SJSA1 (cell line): ENCODE measurements around the gene NDUFAF7. TPM values are rescaled to one million over a fixed set of nuclear protein-coding genes. Genes with fewer than 3 reads are reported as not detected.
"Not testable (repeated sequence)": the region's sequence is repeated elsewhere in the genome, so short reads cannot be mapped to it uniquely, and the experiment has no call there.

Source experiments
- DNase-seq, 2 experiments: peaks; one replicate each; pipeline ENCODE4 v3.0.0-alpha.2; 2015 to 2020; ENCODE audit warnings: low spot score in 2 of 2, low read depth in 1 of 2
- H3K27ac ChIP-seq: fragments of 250-450 bp; sonication (Bioruptor Pico); 2 replicates; pipeline ENCODE4 v1.5.1; 2020; ENCODE audit warnings: mild to moderate bottlenecking, moderate library complexity
- H3K27me3 ChIP-seq: fragments of 250-450 bp; sonication (Bioruptor Pico); replicated peaks from 2 replicates; pipeline ENCODE4 v1.5.1; 2020; ENCODE audit warnings: mild to moderate bottlenecking, moderate library complexity
- H3K36me3 ChIP-seq: fragments of 250-450 bp; sonication (Bioruptor Pico); 2 replicates; pipeline ENCODE4 v1.5.1; 2020; ENCODE audit warnings: mild to moderate bottlenecking
- H3K4me1 ChIP-seq: fragments of 250-450 bp; sonication (Bioruptor Pico); replicated peaks from 2 replicates; pipeline ENCODE4 v1.6.1; 2021; ENCODE audit warnings: mild to moderate bottlenecking
- H3K4me3 ChIP-seq: fragments of 250-450 bp; sonication (Bioruptor Pico); 2 replicates; pipeline ENCODE4 v1.5.1; 2020; ENCODE audit warnings: mild to moderate bottlenecking
- H3K9me3 ChIP-seq: fragments of 250-450 bp; sonication (Bioruptor Pico); replicated peaks from 2 replicates; pipeline ENCODE4 v1.5.1; 2020; ENCODE audit warnings: mild to moderate bottlenecking
- total RNA-seq: library from RNA; depleted of rRNA; stranded (reverse); fragments of >200 nt; shearing (Covaris generic); gene quantifications from 2 replicates; pipeline ENCODE4 v1.2.3, GENCODE V29; 2014

Gene NDUFAF7
- total RNA-seq, 1 experiment from 2014 or later, result 16.6 TPM

DNA sequence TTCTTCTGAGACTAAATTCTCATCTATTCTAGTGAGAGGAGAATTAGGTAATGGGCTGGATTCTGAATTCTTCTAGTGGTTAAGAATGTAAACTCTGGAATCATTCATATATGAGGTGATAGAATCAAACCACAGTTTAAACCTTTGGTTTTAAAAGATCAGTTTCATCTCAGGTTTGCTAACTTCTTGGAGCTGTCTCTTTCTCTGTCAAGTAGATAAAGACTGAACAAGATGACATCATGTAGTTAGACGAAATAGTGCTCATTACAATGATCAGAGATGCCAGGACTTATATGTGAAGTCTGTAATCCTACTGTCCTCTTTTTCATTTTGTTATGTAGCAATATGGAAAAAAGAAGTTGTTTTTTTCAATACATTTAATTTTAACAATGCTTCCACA is 30.2 kb upstream of the NDUFAF7 start:
- DNase-seq, result peak in 1 of 2 experiments; percentile 58
- Histone ChIP-seq H3K9me3 (no peaks in the 10 kb centered on the region), H3K27ac (peak overlapping the region; percentile 50), H3K27me3 (no peaks in the 10 kb centered on the region), H3K36me3 (peaks cover 73% of the 10 kb centered on the region), H3K4me1 (peaks cover 41% of the 10 kb centered on the region), H3K4me3 (no peak overlapping the region)

GRCh38 chr2:37201766-37202165 is 29.7 kb upstream of the NDUFAF7 start:
- H3K36me3 ChIP-seq, result peaks cover 74% of the 10 kb centered on the region
- peaks cover 38% of the 10 kb centered on the region for H3K4me1 ChIP-seq
- no peaks in the 10 kb centered on the region for H3K9me3 ChIP-seq
- peak overlapping the region; percentile 50 for H3K27ac ChIP-seq
- no peak overlapping the region for H3K4me3 ChIP-seq
- peak; percentile 88 to 92 for DNase-seq
- H3K27me3 ChIP-seq, result no peaks in the 10 kb centered on the region

DNA sequence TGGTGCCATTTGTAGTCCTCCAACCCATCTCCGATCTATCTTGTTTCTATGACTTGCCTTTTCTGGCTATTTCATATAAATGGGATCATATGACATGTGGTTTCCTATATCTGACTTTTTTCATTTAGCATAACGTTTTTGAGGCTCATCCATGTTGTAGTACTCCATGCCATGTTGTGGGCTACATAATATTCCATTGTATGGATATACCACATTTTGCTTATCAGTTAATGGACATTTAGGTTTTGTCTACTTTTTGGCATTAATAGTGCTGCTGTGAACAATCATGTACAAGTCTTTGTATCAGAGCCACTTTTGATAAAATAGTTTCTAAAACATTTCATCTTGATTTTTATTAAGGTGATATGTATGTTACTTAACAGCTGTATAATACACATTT is 27.8 kb upstream of the NDUFAF7 start:
- no peaks in the 10 kb centered on the region for H3K27me3 ChIP-seq
- peaks cover 3% of the 10 kb centered on the region; the same call in 1 of the 2 replicates for H3K9me3 ChIP-seq
- H3K27ac ChIP-seq, result no peak overlapping the region
- peaks cover 29% of the 10 kb centered on the region for H3K4me1 ChIP-seq
- peaks cover 83% of the 10 kb centered on the region for H3K36me3 ChIP-seq
- no peak for DNase-seq
- H3K4me3 ChIP-seq, result no peak overlapping the region

- Histone ChIP-seq H3K36me3 (peaks cover 87% of the 10 kb centered on the region), H3K4me1 (peaks cover 20% of the 10 kb centered on the region)
- not testable (repeated sequence) for H3K27ac ChIP-seq, DNase-seq, H3K9me3 ChIP-seq, H3K27me3 ChIP-seq, H3K4me3 ChIP-seq
These were observed 26.3 kb upstream of the NDUFAF7 start for GRCh38 chr2:37205071-37205661.

- H3K27me3 ChIP-seq, result no peaks in the 10 kb centered on the region
- H3K4me1 ChIP-seq, result peaks cover 14% of the 10 kb centered on the region
- H3K27ac ChIP-seq, result no peak overlapping the region
- H3K4me3 ChIP-seq, result no peak overlapping the region
- peaks cover 3% of the 10 kb centered on the region; the same call in 1 of the 2 replicates for H3K9me3 ChIP-seq
- peaks cover 87% of the 10 kb centered on the region for H3K36me3 ChIP-seq
- no peak for DNase-seq
These were observed 25.6 kb upstream of the NDUFAF7 start for GRCh38 chr2:37205689-37206341.

GRCh38 chr2:37206760-37207159 is 24.7 kb upstream of the NDUFAF7 start:
- DNase-seq, H3K9me3 ChIP-seq, H3K4me1 ChIP-seq, H3K27me3 ChIP-seq, H3K27ac ChIP-seq, H3K4me3 ChIP-seq: not testable (repeated sequence)
- peaks cover 92% of the 10 kb centered on the region for H3K36me3 ChIP-seq

DNA sequence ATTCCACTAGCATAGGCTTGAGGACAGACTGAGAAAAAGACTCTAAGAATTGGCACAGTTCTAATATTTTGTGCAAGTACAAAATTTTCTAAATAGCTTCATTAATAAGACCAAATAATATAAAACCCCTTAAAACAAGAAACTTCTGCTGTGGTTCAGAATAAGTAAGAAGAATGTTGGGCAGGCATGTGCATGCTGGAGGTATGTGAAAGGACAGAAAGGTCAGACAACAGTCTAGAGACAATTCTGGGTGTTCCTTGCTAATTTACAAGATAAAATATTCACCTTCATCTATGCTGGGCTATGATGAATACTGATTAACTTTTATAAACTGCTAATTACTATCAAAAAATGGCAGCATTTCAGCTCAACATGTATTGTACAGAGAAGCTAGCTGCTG is 20.2 kb upstream of the NDUFAF7 start:
- no peaks in the 10 kb centered on the region for H3K27me3 ChIP-seq
- no peak overlapping the region for H3K27ac ChIP-seq
- no peak for DNase-seq
- no peak overlapping the region for H3K4me3 ChIP-seq
- peaks cover 97% of the 10 kb centered on the region for H3K36me3 ChIP-seq
- H3K9me3 ChIP-seq, result peaks cover 3% of the 10 kb centered on the region; the same call in 1 of the 2 replicates
- no peaks in the 10 kb centered on the region for H3K4me1 ChIP-seq

- Histone ChIP-seq H3K27ac (no peak overlapping the region), H3K4me1 (no peaks in the 10 kb centered on the region), H3K9me3 (peaks cover 3% of the 10 kb centered on the region; the same call in 1 of the 2 replicates), H3K36me3 (peaks cover 97% of the 10 kb centered on the region), H3K27me3 (no peaks in the 10 kb centered on the region), H3K4me3 (no peak overlapping the region)
- DNase-seq, result no peak
These were observed 19.5 kb upstream of the NDUFAF7 start for GRCh38 chr2:37211939-37212338.

DNA sequence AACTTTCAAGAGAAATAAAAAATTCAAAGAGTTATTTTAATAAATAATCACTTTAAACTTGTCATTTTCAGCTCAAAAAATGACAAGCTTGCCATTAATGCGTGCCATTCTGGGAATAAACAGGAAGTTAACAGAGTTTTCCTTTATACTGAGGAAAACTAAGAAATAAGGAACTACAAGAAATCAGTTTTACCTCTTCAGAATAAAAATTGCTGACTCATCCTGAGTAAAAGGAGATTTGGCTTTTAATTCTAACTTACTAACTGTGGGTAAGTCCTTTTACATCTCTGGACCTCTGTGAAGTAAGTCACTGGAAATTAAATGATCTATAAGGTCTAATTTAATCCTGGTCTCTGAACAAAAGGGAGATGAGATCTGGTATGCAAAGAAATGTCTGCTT is 16.2 kb upstream of the NDUFAF7 start:
- H3K27ac ChIP-seq, result no peak overlapping the region
- H3K36me3 ChIP-seq, result peaks cover 86% of the 10 kb centered on the region
- H3K4me3 ChIP-seq, result no peak overlapping the region
- no peaks in the 10 kb centered on the region for H3K9me3 ChIP-seq
- DNase-seq, result no peak
- no peaks in the 10 kb centered on the region for H3K27me3 ChIP-seq
- H3K4me1 ChIP-seq, result no peaks in the 10 kb centered on the region

- H3K9me3 ChIP-seq, result no peaks in the 10 kb centered on the region
- DNase-seq, result no peak
- H3K4me1 ChIP-seq, result no peaks in the 10 kb centered on the region
- no peak overlapping the region for H3K27ac ChIP-seq
- H3K36me3 ChIP-seq, result peaks cover 90% of the 10 kb centered on the region
- H3K4me3 ChIP-seq, result no peak overlapping the region
- no peaks in the 10 kb centered on the region for H3K27me3 ChIP-seq
These were observed 12.4 kb upstream of the NDUFAF7 start for GRCh38 chr2:37219046-37219445.

DNA sequence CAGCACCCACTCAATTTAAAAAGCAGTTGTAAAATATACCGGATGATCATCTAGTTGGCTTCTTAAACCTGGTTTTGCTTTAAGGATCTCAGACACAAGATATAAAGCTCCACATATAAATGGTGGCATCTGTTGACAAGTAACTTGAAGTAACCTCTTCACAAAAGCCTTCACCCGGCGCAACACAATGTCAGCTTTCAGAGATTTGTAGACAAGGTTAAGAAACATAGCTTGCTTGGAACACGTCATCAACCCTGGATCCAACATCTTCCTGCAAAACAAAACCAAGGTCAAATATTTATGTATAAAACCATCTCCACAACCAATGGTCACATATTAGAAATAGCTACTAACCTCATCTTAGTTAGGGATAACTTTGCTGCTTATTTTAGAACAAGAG is 8.3 kb upstream of the NDUFAF7 start:
- no peak for DNase-seq
- Histone ChIP-seq H3K4me1 (no peaks in the 10 kb centered on the region), H3K27ac (no peak overlapping the region), H3K9me3 (no peaks in the 10 kb centered on the region), H3K36me3 (peaks cover 89% of the 10 kb centered on the region), H3K4me3 (no peak overlapping the region), H3K27me3 (no peaks in the 10 kb centered on the region)

- Histone ChIP-seq H3K27me3 (no peaks in the 10 kb centered on the region), H3K36me3 (peaks cover 88% of the 10 kb centered on the region), H3K4me1 (no peaks in the 10 kb centered on the region), H3K4me3 (no peak overlapping the region), H3K27ac (no peak overlapping the region), H3K9me3 (no peaks in the 10 kb centered on the region)
- DNase-seq, result no peak
These were observed 7.4 kb upstream of the NDUFAF7 start for GRCh38 chr2:37224063-37224462.

- H3K36me3 ChIP-seq, result peaks cover 83% of the 10 kb centered on the region
- H3K4me3 ChIP-seq, H3K27me3 ChIP-seq, DNase-seq, H3K27ac ChIP-seq, H3K4me1 ChIP-seq, H3K9me3 ChIP-seq: not testable (repeated sequence)
These were observed 6.3 kb upstream of the NDUFAF7 start for GRCh38 chr2:37225129-37225528.

- no peaks in the 10 kb centered on the region for H3K9me3 ChIP-seq
- no peak for DNase-seq
- H3K36me3 ChIP-seq, result peaks cover 75% of the 10 kb centered on the region
- H3K27ac ChIP-seq, result no peak overlapping the region
- no peak overlapping the region for H3K4me3 ChIP-seq
- H3K4me1 ChIP-seq, result peaks cover 5% of the 10 kb centered on the region; the same call in 1 of the 2 replicates
- no peaks in the 10 kb centered on the region for H3K27me3 ChIP-seq
These were observed 4.6 kb upstream of the NDUFAF7 start for GRCh38 chr2:37226863-37227262.
